Retinal pigment epithelial cell (primary cell): ENCODE results near the gene RNF224.

Experiments used
- DNase-seq: peaks from one replicate; pipeline ENCODE4 v3.0.0-alpha.2; 2010; ENCODE audit warnings: low read depth
- H3K4me3 ChIP-seq: 2 replicates; pipeline ENCODE4 v1.5.1; 2011; ENCODE audit warnings: mild to moderate bottlenecking, low read length, control low read depth, moderate library complexity
- CTCF ChIP-seq: conservative IDR thresholded peaks from 2 replicates; pipeline ENCODE4 v1.5.1; 2011; ENCODE audit warnings: low read depth, low read length, control low read depth, inconsistent platforms

RNF224 gene

GRCh38 chr9:137216188-137216965 is 10.9 kb upstream of the RNF224 start:
- DNase-seq: no peak
- no peak overlapping the region for H3K4me3 ChIP-seq
- TF ChIP-seq CTCF: no peak

- DNase-seq: no peak
- H3K4me3 ChIP-seq: no peak overlapping the region
- no peak for TF ChIP-seq CTCF
Observed at GRCh38 chr9:137217276-137218211, 9.8 kb upstream of the RNF224 start.

GRCh38 chr9:137218212-137218753 is 9.0 kb upstream of the RNF224 start:
- no peak overlapping the region for H3K4me3 ChIP-seq
- no peak for DNase-seq
- TF ChIP-seq CTCF: no peak

- no peak overlapping the region for H3K4me3 ChIP-seq
- no peak for TF ChIP-seq CTCF
- DNase-seq: no peak
Observed at GRCh38 chr9:137218754-137219271, 8.5 kb upstream of the RNF224 start.

- DNase-seq: no peak
- no peak overlapping the region for H3K4me3 ChIP-seq
- TF ChIP-seq CTCF: no peak
Observed at GRCh38 chr9:137219757-137220316, 7.5 kb upstream of the RNF224 start.

- no peak overlapping the region for H3K4me3 ChIP-seq
- no peak for DNase-seq
- TF ChIP-seq CTCF: no peak
Observed at GRCh38 chr9:137220317-137221094, 6.8 kb upstream of the RNF224 start.
